RKO (cell line): Measurements from ENCODE around the gene DNAAF3.

Source experiments
- DNase-seq: peaks from one replicate; pipeline ENCODE4 v3.0.0-alpha.2; 2016; ENCODE audit warnings: low spot score

The DNAAF3 gene

GRCh38 chr19:55116232-55116858 lies 50.1 kb downstream of the DNAAF3 start:
- peak; percentile 80 for DNase-seq

GRCh38 chr19:55115446-55116065 lies 50.9 kb downstream of the DNAAF3 start:
- DNase-seq = peak; percentile 47

GRCh38 chr19:55114566-55115145 lies 51.8 kb downstream of the DNAAF3 start:
- no peak for DNase-seq

- DNase-seq = peak; percentile 30
Observed at GRCh38 chr19:55113570-55114039, 52.8 kb downstream of the DNAAF3 start.

GRCh38 chr19:55112777-55113569 lies 53.4 kb downstream of the DNAAF3 start:
- no peak for DNase-seq

GRCh38 chr19:55112246-55112776 lies 54.1 kb downstream of the DNAAF3 start:
- no peak for DNase-seq

GRCh38 chr19:55111238-55111831 lies 55.1 kb downstream of the DNAAF3 start:
- no peak for DNase-seq

GRCh38 chr19:55109527-55110291 lies 56.7 kb downstream of the DNAAF3 start:
- no peak for DNase-seq
